Endothelial cell (in vitro differentiated cells): Measurements from ENCODE around the gene CD1B. TPM values are rescaled to one million over a fixed set of nuclear protein-coding genes. Genes with fewer than 3 reads are reported as not detected.

ENCODE experiments used
- DNase-seq: peaks from one replicate; pipeline ENCODE4 v3.0.0; 2021; ENCODE audit warnings: low spot score
- H3K27ac Mint-ChIP-seq: one replicate; pipeline ENCODE4 v1.8.0; 2021; ENCODE audit warnings: mixed read lengths, inconsistent platforms; ENCODE audit not compliant: unreplicated experiment
- H3K27me3 Mint-ChIP-seq: one replicate; pipeline ENCODE4 v1.8.0; 2021; ENCODE audit warnings: mild to moderate bottlenecking, moderate library complexity, mixed read lengths, inconsistent platforms; ENCODE audit not compliant: unreplicated experiment
- H3K36me3 Mint-ChIP-seq: one replicate; pipeline ENCODE4 v1.8.0; 2021; ENCODE audit warnings: mild to moderate bottlenecking, low read depth, mixed read lengths, inconsistent platforms; ENCODE audit not compliant: unreplicated experiment
- H3K4me1 Mint-ChIP-seq: one replicate; pipeline ENCODE4 v1.8.0; 2021; ENCODE audit warnings: mild to moderate bottlenecking, mixed read lengths, inconsistent platforms; ENCODE audit not compliant: unreplicated experiment
- H3K4me3 Mint-ChIP-seq: one replicate; pipeline ENCODE4 v1.8.0; 2021; ENCODE audit warnings: mild to moderate bottlenecking, mixed read lengths, inconsistent platforms; ENCODE audit not compliant: unreplicated experiment
- H3K9me3 Mint-ChIP-seq: one replicate; pipeline ENCODE4 v1.8.0; 2021; ENCODE audit warnings: mixed read lengths, inconsistent platforms; ENCODE audit not compliant: unreplicated experiment
- CTCF ChIP-seq: fragments of 200-600 bp; sonication (generic); IDR thresholded peaks from one replicate; pipeline ENCODE4 v1.5.0; 2021; ENCODE audit warnings: antibody characterized with exemption; ENCODE audit not compliant: unreplicated experiment
- total RNA-seq: library from RNA; stranded (reverse); fragmentation: NEBNext Ultra II Directional; extraction: Animal tissue kit (Norgen Biotek cat#: 25700); gene quantifications from one replicate; pipeline ENCODE4 v1.2.1, GENCODE V29; 2021; ENCODE audit not compliant: unreplicated experiment

Gene CD1B
- total RNA-seq, 1 donor from 2014 or later = not detected

GRCh38 chr1:158362941-158363340, 31.6 kb upstream of the CD1B start:
- TF ChIP-seq CTCF = no peak
- no peak for DNase-seq
- Mint-ChIP-seq H3K36me3 (no peaks in the 10 kb centered on the region), H3K4me3 (no peak overlapping the region), H3K27ac (no peak overlapping the region), H3K9me3 (no peaks in the 10 kb centered on the region), H3K4me1 (peaks cover 3% of the 10 kb centered on the region), H3K27me3 (no peaks in the 10 kb centered on the region)

GRCh38 chr1:158362482-158362881, 31.2 kb upstream of the CD1B start:
- H3K4me3 Mint-ChIP-seq = no peak overlapping the region
- no peak overlapping the region for H3K27ac Mint-ChIP-seq
- H3K4me1 Mint-ChIP-seq = peaks cover 3% of the 10 kb centered on the region
- H3K27me3 Mint-ChIP-seq = no peaks in the 10 kb centered on the region
- TF ChIP-seq CTCF = no peak
- H3K36me3 Mint-ChIP-seq = no peaks in the 10 kb centered on the region
- no peaks in the 10 kb centered on the region for H3K9me3 Mint-ChIP-seq
- no peak for DNase-seq

- TF ChIP-seq CTCF = no peak
- Mint-ChIP-seq H3K36me3 (no peaks in the 10 kb centered on the region), H3K4me3 (no peak overlapping the region), H3K27ac (no peak overlapping the region), H3K27me3 (no peaks in the 10 kb centered on the region), H3K9me3 (no peaks in the 10 kb centered on the region), H3K4me1 (peaks cover 10% of the 10 kb centered on the region)
- no peak for DNase-seq
Observed at GRCh38 chr1:158357441-158357840, 26.1 kb upstream of the CD1B start.

GRCh38 chr1:158356616-158357015, 25.3 kb upstream of the CD1B start:
- DNase-seq = no peak
- H3K36me3 Mint-ChIP-seq = no peaks in the 10 kb centered on the region
- no peak overlapping the region for H3K4me3 Mint-ChIP-seq
- H3K9me3 Mint-ChIP-seq = no peaks in the 10 kb centered on the region
- no peak overlapping the region for H3K27ac Mint-ChIP-seq
- peaks cover 10% of the 10 kb centered on the region for H3K4me1 Mint-ChIP-seq
- no peaks in the 10 kb centered on the region for H3K27me3 Mint-ChIP-seq
- TF ChIP-seq CTCF = no peak

- Mint-ChIP-seq H3K36me3 (no peaks in the 10 kb centered on the region), H3K27ac (no peak overlapping the region), H3K4me3 (no peak overlapping the region), H3K9me3 (no peaks in the 10 kb centered on the region), H3K27me3 (no peaks in the 10 kb centered on the region), H3K4me1 (peaks cover 10% of the 10 kb centered on the region)
- TF ChIP-seq CTCF = no peak
- DNase-seq = no peak
Observed at GRCh38 chr1:158355773-158356285, 24.5 kb upstream of the CD1B start.
